Measurements from ENCODE around the gene FOXO3.

Gene FOXO3

DNA sequence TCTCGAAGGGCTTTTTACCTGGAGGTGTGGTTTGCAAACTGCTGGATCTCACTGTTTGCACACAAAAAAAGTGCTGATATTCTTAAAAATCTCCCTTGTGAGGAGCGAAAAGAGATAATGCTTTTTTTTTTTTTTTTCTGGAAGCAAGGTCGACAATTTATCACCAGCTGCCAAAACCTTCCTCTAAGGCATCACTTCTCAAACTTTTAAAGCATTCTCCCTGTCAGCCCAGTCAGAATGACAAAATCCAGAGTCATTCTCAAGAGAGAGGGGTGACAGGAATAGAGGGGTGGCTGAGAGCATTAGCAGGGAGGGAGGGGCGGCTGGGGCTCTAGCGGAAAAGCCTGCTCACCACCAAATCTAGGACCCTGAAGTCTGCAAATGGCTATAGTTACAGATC is 150.4 kb downstream of the FOXO3 start:
- no peak overlapping the region for H3K4me3 ChIP-seq (ENCODE audit: low read depth, low read length)
- DNase-seq (ENCODE audit: low read depth): no peak
- TF ChIP-seq, protein P1, sequence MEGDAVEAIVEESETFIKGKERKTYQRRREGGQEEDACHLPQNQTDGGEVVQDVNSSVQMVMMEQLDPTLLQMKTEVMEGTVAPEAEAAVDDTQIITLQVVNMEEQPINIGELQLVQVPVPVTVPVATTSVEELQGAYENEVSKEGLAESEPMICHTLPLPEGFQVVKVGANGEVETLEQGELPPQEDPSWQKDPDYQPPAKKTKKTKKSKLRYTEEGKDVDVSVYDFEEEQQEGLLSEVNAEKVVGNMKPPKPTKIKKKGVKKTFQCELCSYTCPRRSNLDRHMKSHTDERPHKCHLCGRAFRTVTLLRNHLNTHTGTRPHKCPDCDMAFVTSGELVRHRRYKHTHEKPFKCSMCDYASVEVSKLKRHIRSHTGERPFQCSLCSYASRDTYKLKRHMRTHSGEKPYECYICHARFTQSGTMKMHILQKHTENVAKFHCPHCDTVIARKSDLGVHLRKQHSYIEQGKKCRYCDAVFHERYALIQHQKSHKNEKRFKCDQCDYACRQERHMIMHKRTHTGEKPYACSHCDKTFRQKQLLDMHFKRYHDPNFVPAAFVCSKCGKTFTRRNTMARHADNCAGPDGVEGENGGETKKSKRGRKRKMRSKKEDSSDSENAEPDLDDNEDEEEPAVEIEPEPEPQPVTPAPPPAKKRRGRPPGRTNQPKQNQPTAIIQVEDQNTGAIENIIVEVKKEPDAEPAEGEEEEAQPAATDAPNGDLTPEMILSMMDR (IDR thresholded peaks at IDR 0.05; ENCODE audit: control insufficient read depth, extremely low read depth, insufficient read depth): no peak

DNA sequence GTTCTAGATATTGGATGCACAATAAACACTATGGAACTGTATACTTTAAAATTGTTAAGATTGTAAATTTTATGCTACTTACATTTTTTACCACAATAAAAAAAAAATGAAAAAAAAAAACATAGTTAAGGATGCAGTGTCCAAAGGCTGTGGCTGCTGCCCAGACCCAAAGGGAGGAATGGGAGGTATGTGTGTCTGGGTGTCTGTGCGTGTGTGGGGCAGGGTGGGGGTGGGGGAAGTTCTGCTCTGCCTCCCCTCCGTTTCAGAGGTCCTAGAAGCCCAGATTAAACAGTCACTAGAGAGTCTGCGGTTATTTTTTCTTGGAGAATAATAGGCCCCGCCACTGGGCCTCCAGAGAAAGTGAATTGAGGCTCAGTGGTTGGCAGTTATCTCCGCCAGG is 151.1 kb downstream of the FOXO3 start:
- TF ChIP-seq, protein P1 (IDR thresholded peaks at IDR 0.05; ENCODE audit: control insufficient read depth, extremely low read depth, insufficient read depth): no peak
- no peak for DNase-seq (ENCODE audit: low read depth)
- no peak overlapping the region for H3K4me3 ChIP-seq (ENCODE audit: low read depth, low read length)

DNA sequence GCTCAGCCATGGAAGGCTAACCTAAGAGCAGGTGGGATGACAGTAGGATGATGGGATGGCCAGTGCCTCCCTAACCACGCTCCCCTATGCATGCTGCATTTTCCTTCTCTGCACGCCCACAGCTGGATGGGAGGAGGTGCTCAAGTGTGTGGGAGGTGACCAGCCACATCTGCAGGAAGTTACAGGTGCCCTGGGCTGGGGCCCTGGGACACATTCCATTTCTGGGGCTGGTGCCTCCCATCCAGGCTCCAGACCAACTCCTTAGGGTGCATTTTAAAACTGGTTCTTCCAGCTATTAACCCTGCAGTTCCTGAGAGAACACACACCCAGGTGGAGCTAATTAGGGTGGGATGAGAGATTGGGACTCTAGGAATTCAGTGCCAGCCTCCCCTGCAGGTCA is 152.2 kb downstream of the FOXO3 start:
- no peak overlapping the region for H3K4me3 ChIP-seq (ENCODE audit: low read depth, low read length)
- TF ChIP-seq, protein P1 (IDR thresholded peaks at IDR 0.05; ENCODE audit: control insufficient read depth, extremely low read depth, insufficient read depth): no peak
- DNase-seq (ENCODE audit: low read depth): peak; percentile 46

DNA sequence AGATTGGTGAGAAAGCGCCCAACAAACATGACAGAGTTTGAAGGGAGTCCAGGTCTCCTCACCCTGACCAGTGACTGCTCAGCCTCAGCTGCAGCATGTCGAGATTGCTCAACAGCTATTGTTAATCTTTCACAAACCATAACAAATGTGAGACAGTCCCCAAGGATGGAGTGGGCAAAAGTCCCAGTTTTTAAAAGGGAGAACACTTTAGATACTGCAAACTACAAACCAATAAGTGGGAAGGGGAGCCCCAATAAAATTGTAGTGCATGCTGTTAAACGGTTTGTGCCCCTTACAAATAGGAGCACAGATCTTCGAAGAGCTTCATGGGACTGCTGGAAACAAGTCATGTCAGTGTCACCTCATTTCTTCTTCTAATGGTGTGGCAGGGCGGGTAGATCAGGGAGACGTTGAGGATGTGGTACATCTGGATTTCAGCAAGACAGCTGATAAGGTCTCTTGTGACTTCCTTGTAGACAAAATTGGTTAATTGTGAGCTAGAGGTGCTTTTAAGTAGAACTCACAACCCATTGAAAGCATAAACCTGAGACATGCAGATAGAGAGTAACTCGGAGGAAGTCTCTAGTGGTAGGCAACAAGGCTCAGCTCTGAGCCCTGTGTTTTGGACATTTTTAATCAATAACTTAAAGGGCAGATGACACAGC is 153.5 kb downstream of the FOXO3 start:
- TF ChIP-seq, protein P1 (IDR thresholded peaks at IDR 0.05; ENCODE audit: control insufficient read depth, extremely low read depth, insufficient read depth): no peak
- H3K4me3 ChIP-seq (ENCODE audit: low read depth, low read length): no peak overlapping the region
- no peak for DNase-seq (ENCODE audit: low read depth)

DNA sequence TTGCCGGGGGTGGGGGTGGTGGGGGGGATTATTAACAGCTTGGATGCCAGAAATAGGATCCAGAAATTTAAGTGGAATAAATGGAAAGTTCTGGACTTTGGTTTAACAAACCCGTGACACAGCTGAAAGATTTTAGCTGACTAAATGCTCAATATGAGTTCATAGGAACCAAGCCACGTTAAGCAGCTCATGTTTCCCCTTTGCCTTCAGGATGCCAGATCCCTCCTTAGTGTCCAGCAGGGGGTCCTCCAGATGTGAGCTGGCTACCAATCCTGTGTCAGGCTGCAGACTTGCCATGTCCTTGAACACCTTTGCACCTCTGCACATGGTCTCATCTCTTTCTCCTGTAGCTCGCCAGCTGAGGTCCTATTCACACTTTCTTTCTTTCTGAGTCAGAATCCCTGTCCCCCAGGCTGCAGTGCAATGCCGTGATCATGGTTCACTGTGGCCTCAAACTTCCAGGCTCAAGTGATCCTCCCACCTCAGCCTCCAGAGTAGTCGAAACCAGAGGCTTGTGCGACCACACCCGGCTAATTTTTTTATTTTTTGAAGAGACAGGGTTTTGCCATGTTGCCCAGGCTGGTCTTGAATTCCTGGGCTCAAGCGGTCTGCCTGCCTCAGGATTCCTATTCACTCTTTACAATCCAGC is 154.2 kb downstream of the FOXO3 start:
- no peak overlapping the region for H3K4me3 ChIP-seq (ENCODE audit: low read depth, low read length)
- DNase-seq (ENCODE audit: low read depth): no peak
- TF ChIP-seq, protein P1 (IDR thresholded peaks at IDR 0.05; ENCODE audit: control insufficient read depth, extremely low read depth, insufficient read depth): no peak

DNA sequence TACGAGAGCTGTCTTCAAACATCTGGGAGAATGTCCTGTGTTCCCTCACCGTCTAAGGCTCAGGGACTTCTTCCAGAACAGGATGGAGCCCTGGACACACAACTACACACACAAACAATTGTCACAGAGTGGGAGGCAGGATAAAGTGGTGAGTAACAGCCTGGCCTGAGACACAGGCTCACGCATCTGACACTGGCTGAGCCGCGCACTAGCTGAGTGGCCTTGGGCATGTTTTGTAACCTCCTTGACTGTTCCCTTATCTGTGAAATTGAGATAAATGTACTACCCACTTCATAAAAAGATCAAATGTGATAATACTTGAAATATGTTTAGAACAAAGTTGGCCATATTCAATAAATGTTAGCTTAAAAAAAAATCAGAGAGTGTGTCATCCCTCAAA is 155.1 kb downstream of the FOXO3 start:
- H3K4me3 ChIP-seq (ENCODE audit: low read depth, low read length): no peak overlapping the region
- DNase-seq (ENCODE audit: low read depth): no peak
- TF ChIP-seq, protein P1 (IDR thresholded peaks at IDR 0.05; ENCODE audit: control insufficient read depth, extremely low read depth, insufficient read depth): no peak

Measured in LNCaP clone FGC (cell line).